Measurements from ENCODE around the gene PRKRIP1. TPM values are rescaled to one million over a fixed set of nuclear protein-coding genes. Genes with fewer than 3 reads are reported as not detected.
"Not testable (repeated sequence)": the region's sequence is repeated elsewhere in the genome, so short reads cannot be mapped to it uniquely, and the experiment has no call there.

The PRKRIP1 gene
- 20.9 and 24.5 TPM in 2 replicates for total RNA-seq (2014; rRNA removed; shearing (Covaris generic))

GRCh38 chr7:102395873-102396709 is at the start of gene PRKRIP1:
TSS of gene PRKRIP1 (plus strand) at chr7:102396363. CDS start at chr7:102396412, 49 bp downstream.
- peak; percentile 97 for DNase-seq (ENCODE audit: low spot score)

GRCh38 chr7:102346983-102347382 is 49.2 kb upstream of the PRKRIP1 start:
- not testable (repeated sequence) for DNase-seq (ENCODE audit: low spot score)

- DNase-seq (ENCODE audit: low spot score), result not testable (repeated sequence)
Measured at GRCh38 chr7:102356344-102356743, 39.8 kb upstream of the PRKRIP1 start, which contains the start of gene SPDYE6. TSS of gene SPDYE6 (minus strand) at chr7:102356444. CDS start at chr7:102356023, 421 bp downstream.

- DNase-seq (ENCODE audit: low spot score), result peak; percentile 99
Measured at GRCh38 chr7:102363549-102364393, 32.4 kb upstream of the PRKRIP1 start.

- not testable (repeated sequence) for DNase-seq (ENCODE audit: low spot score)
Measured at GRCh38 chr7:102364394-102364886, 31.7 kb upstream of the PRKRIP1 start.

GRCh38 chr7:102365390-102365789 is 30.8 kb upstream of the PRKRIP1 start:
- not testable (repeated sequence) for DNase-seq (ENCODE audit: low spot score)

- not testable (repeated sequence) for DNase-seq (ENCODE audit: low spot score)
Measured at GRCh38 chr7:102370038-102370437, 26.1 kb upstream of the PRKRIP1 start.

GRCh38 chr7:102372796-102373195 is 23.4 kb upstream of the PRKRIP1 start:
- DNase-seq (ENCODE audit: low spot score), result not testable (repeated sequence)

- no peak for DNase-seq (ENCODE audit: low spot score)
Measured at GRCh38 chr7:102376964-102377466, 19.1 kb upstream of the PRKRIP1 start.

GRCh38 chr7:102380837-102381236 is 15.3 kb upstream of the PRKRIP1 start:
- not testable (repeated sequence) for DNase-seq (ENCODE audit: low spot score)

- DNase-seq (ENCODE audit: low spot score), result not testable (repeated sequence)
Measured at GRCh38 chr7:102381696-102382425, 14.3 kb upstream of the PRKRIP1 start.

- no peak for DNase-seq (ENCODE audit: low spot score)
Measured at GRCh38 chr7:102387064-102387463, 9.1 kb upstream of the PRKRIP1 start.

- DNase-seq (ENCODE audit: low spot score), result no peak
Measured at GRCh38 chr7:102389810-102390209, 6.4 kb upstream of the PRKRIP1 start.

- peak; percentile 68 for DNase-seq (ENCODE audit: low spot score)
Measured at GRCh38 chr7:102390697-102391484, 5.3 kb upstream of the PRKRIP1 start.

GRCh38 chr7:102392330-102392729 is 3.8 kb upstream of the PRKRIP1 start:
- DNase-seq (ENCODE audit: low spot score), result no peak

GRCh38 chr7:102393467-102393866 is 2.7 kb upstream of the PRKRIP1 start:
- no peak for DNase-seq (ENCODE audit: low spot score)

- DNase-seq (ENCODE audit: low spot score), result no peak
Measured at GRCh38 chr7:102395592-102395872, 631 bp upstream of the PRKRIP1 start.

GRCh38 chr7:102396710-102397019 is 502 bp downstream of the PRKRIP1 start:
- no peak for DNase-seq (ENCODE audit: low spot score)

- DNase-seq (ENCODE audit: low spot score), result no peak
Measured at GRCh38 chr7:102398543-102398942, 2.4 kb downstream of the PRKRIP1 start.

- no peak for DNase-seq (ENCODE audit: low spot score)
Measured at GRCh38 chr7:102400360-102400759, 4.2 kb downstream of the PRKRIP1 start.

- no peak for DNase-seq (ENCODE audit: low spot score)
Measured at GRCh38 chr7:102403563-102403962, 7.4 kb downstream of the PRKRIP1 start.

Measured in H4 (cell line).